PC-9 (cell line): ENCODE results near the gene GMEB2. TPM values are rescaled to one million over a fixed set of nuclear protein-coding genes. Genes with fewer than 3 reads are reported as not detected.
"Not testable (repeated sequence)": the region's sequence is repeated elsewhere in the genome, so short reads cannot be mapped to it uniquely, and the experiment has no call there.

Experiments used
- BruUV-seq: library from RNA; stranded (reverse); fragments of 400-500 nt; replicated peaks from 2 replicates; lab custom pipeline; 2021; lab: Mats Ljungman, UMichigan
- CTCF ChIA-PET: fragments of 300-600 bp; sonication (Branson Sonifier 250); formaldehyde crosslinking; loops from one replicate; lab custom pipeline; 2022; ENCODE audit warnings: antibody characterized with exemption; lab: Charles Lee
- POLR2A ChIA-PET: fragments of 300-600 bp; sonication (Branson Sonifier 250); formaldehyde crosslinking; loops from one replicate; lab custom pipeline; 2022; ENCODE audit warnings: antibody characterized with exemption; ENCODE audit not compliant: unreplicated experiment; lab: Charles Lee
- DNase-seq, 2 experiments: peaks; one replicate each; pipeline versions ENCODE4 v3.0.0 to v3.0.0-alpha.2; 2015 to 2022; ENCODE audit warnings: mixed read lengths in 1 of 2
- H2AFZ ChIP-seq: fragments of 200-600 bp; sonication (generic); 2 replicates; pipeline ENCODE4 v1.8.1; 2017; ENCODE audit warnings: antibody characterized with exemption
- H3F3A ChIP-seq: fragments of 200-600 bp; sonication (generic); 2 replicates; pipeline ENCODE4 v1.8.1; 2017; ENCODE audit warnings: antibody characterized with exemption, mild to moderate bottlenecking, low read depth; ENCODE audit not compliant: insufficient read depth
- H3K27ac ChIP-seq: fragments of 200-600 bp; sonication (generic); 2 replicates; pipeline ENCODE4 v1.6.1; 2016; ENCODE audit warnings: mixed run types
- H3K27me3 ChIP-seq: fragments of 200-600 bp; sonication (generic); 2 replicates; pipeline ENCODE4 v1.6.1; 2016; ENCODE audit warnings: low read depth, mixed run types; ENCODE audit not compliant: insufficient read depth
- H3K36me3 ChIP-seq: fragments of 200-600 bp; sonication (generic); 2 replicates; pipeline ENCODE4 v1.6.1; 2016; ENCODE audit warnings: low read depth, mixed run types
- H3K4me1 ChIP-seq: fragments of 200-600 bp; sonication (generic); replicated peaks from 2 replicates; pipeline ENCODE4 v1.6.1; 2016; ENCODE audit warnings: mixed run types; ENCODE audit not compliant: insufficient read depth
- H3K4me2 ChIP-seq: fragments of 200-600 bp; sonication (generic); 2 replicates; pipeline ENCODE4 v1.6.1; 2017; ENCODE audit warnings: mixed run types
- H3K4me3 ChIP-seq: fragments of 200-600 bp; sonication (generic); 2 replicates; pipeline ENCODE4 v1.6.1; 2016; ENCODE audit warnings: mixed run types
- H3K79me2 ChIP-seq: fragments of 200-600 bp; sonication (generic); 2 replicates; pipeline ENCODE4 v1.6.1; 2017; ENCODE audit warnings: low read depth, mixed run types
- H3K9me2 ChIP-seq: fragments of 200-600 bp; sonication (generic); 2 replicates; pipeline ENCODE4 v1.8.1; 2017; ENCODE audit warnings: mild to moderate bottlenecking; ENCODE audit not compliant: insufficient read depth
- H3K9me3 ChIP-seq: fragments of 200-600 bp; sonication (generic); 2 replicates; pipeline ENCODE4 v1.8.1; 2016; ENCODE audit warnings: low read depth; ENCODE audit not compliant: insufficient read depth
- H4K20me1 ChIP-seq: fragments of 200-600 bp; sonication (generic); 2 replicates; pipeline ENCODE4 v1.8.1; 2017; ENCODE audit not compliant: insufficient read depth
- EZH2 ChIP-seq: fragments of 200-600 bp; sonication (generic); IDR thresholded peaks from 2 replicates; pipeline ENCODE4 v1.8.0; 2017; ENCODE audit warnings: antibody characterized with exemption, low read depth
- intact Hi-C: fragments of 100-400 bp; cut with micrococcal nuclease; formaldehyde crosslinking; loops from one replicate; pipeline ENCODE4 v1.10.0; 2022; ENCODE audit not compliant: unreplicated experiment
- total RNA-seq: library from RNA; stranded (reverse); gene quantifications from 2 replicates; pipeline ENCODE4 v1.2.3, GENCODE V29; 2021
- TF ChIP-seq, protein P1 (sequence below): fragments of 200-600 bp; sonication (generic); conservative IDR thresholded peaks from 2 replicates; pipeline ENCODE4 v1.6.1; 2017; ENCODE audit warnings: mixed run types, antibody characterized with exemption, mild to moderate bottlenecking, moderate library complexity

The GMEB2 gene
- total RNA-seq, 1 experiment from 2014 or later: 19.3 TPM

GRCh38 chr20:63618291-63618980 is 8.5 kb downstream of the GMEB2 start:
- CTCF ChIA-PET: no interaction called here
- H2AFZ ChIP-seq: no peak overlapping the region

GRCh38 chr20:63617876-63618265 is 9.0 kb downstream of the GMEB2 start:
- H3F3A ChIP-seq: no peaks in the 10 kb centered on the region; the same call in 1 of the 2 replicates
- H3K36me3 ChIP-seq: peaks cover 9% of the 10 kb centered on the region; the same call in 1 of the 2 replicates
- H2AFZ ChIP-seq: no peak overlapping the region
- H3K79me2 ChIP-seq: peaks cover 45% of the 10 kb centered on the region
- DNase-seq: no peak
- BruUV-seq: no TSS peak
- no peak overlapping the region for H3K4me3 ChIP-seq
- no peaks in the 10 kb centered on the region for H3K9me3 ChIP-seq
- CTCF ChIA-PET: no interaction called here
- H3K4me1 ChIP-seq: no peaks in the 10 kb centered on the region
- H4K20me1 ChIP-seq: peaks cover 18% of the 10 kb centered on the region
- no peak overlapping the region for H3K4me2 ChIP-seq
- intact Hi-C loops: no loop called here
- TF ChIP-seq EZH2: no peak
- TF ChIP-seq, protein P1, sequence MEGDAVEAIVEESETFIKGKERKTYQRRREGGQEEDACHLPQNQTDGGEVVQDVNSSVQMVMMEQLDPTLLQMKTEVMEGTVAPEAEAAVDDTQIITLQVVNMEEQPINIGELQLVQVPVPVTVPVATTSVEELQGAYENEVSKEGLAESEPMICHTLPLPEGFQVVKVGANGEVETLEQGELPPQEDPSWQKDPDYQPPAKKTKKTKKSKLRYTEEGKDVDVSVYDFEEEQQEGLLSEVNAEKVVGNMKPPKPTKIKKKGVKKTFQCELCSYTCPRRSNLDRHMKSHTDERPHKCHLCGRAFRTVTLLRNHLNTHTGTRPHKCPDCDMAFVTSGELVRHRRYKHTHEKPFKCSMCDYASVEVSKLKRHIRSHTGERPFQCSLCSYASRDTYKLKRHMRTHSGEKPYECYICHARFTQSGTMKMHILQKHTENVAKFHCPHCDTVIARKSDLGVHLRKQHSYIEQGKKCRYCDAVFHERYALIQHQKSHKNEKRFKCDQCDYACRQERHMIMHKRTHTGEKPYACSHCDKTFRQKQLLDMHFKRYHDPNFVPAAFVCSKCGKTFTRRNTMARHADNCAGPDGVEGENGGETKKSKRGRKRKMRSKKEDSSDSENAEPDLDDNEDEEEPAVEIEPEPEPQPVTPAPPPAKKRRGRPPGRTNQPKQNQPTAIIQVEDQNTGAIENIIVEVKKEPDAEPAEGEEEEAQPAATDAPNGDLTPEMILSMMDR: no peak
- H3K27ac ChIP-seq: no peak overlapping the region
- no peaks in the 10 kb centered on the region for H3K27me3 ChIP-seq
- no peaks in the 10 kb centered on the region for H3K9me2 ChIP-seq
- POLR2A ChIA-PET: interaction anchor here (0.6 to 0.7 kb wide), 2 partner anchors 44 to 99 kb away, joined by 3 read pairs; partner anchors contain the start of gene HELZ2

More at GRCh38 chr20:63618291-63618980, 8.5 kb downstream of the GMEB2 start:
- no TSS peak for BruUV-seq
- Histone ChIP-seq H3K4me2 (no peak overlapping the region), H3K79me2 (peaks cover 45% of the 10 kb centered on the region), H3K27ac (no peak overlapping the region), H3K9me3 (no peaks in the 10 kb centered on the region), H4K20me1 (peaks cover 18% of the 10 kb centered on the region), H3K4me3 (no peak overlapping the region), H3F3A (no peaks in the 10 kb centered on the region; the same call in 1 of the 2 replicates), H3K27me3 (no peaks in the 10 kb centered on the region), H3K9me2 (no peaks in the 10 kb centered on the region), H3K4me1 (no peaks in the 10 kb centered on the region), H3K36me3 (peaks cover 9% of the 10 kb centered on the region; the same call in 1 of the 2 replicates)
- intact Hi-C loops: no loop called here
- TF ChIP-seq, protein P1: no peak
- no peak for TF ChIP-seq EZH2
- DNase-seq: no peak
- POLR2A ChIA-PET: interaction anchor here (0.6 to 0.7 kb wide), 2 partner anchors 45 to 98 kb away, joined by 3 read pairs; partner anchors contain the start of gene HELZ2

- Histone ChIP-seq H3K9me3 (no peaks in the 10 kb centered on the region), H3K4me1 (no peaks in the 10 kb centered on the region), H3F3A (no peaks in the 10 kb centered on the region; the same call in 1 of the 2 replicates), H3K27ac (no peak overlapping the region), H4K20me1 (peaks cover 21% of the 10 kb centered on the region), H3K4me3 (no peak overlapping the region), H3K27me3 (no peaks in the 10 kb centered on the region), H3K9me2 (no peaks in the 10 kb centered on the region), H3K79me2 (peaks cover 45% of the 10 kb centered on the region), H3K4me2 (no peak overlapping the region), H2AFZ (no peak overlapping the region), H3K36me3 (peaks cover 9% of the 10 kb centered on the region; the same call in 1 of the 2 replicates)
- no peak for DNase-seq
- intact Hi-C loops: no loop called here
- POLR2A ChIA-PET: interaction anchor here (0.6 kb wide), 1 partner anchor 43 kb away, joined by 3 read pairs; the partner anchor contains the start of gene HELZ2
- CTCF ChIA-PET: no interaction called here
- BruUV-seq: no TSS peak
- TF ChIP-seq, protein P1: no peak
- no peak for TF ChIP-seq EZH2
These were observed 9.6 kb downstream of the GMEB2 start for GRCh38 chr20:63617092-63617875.

DNA sequence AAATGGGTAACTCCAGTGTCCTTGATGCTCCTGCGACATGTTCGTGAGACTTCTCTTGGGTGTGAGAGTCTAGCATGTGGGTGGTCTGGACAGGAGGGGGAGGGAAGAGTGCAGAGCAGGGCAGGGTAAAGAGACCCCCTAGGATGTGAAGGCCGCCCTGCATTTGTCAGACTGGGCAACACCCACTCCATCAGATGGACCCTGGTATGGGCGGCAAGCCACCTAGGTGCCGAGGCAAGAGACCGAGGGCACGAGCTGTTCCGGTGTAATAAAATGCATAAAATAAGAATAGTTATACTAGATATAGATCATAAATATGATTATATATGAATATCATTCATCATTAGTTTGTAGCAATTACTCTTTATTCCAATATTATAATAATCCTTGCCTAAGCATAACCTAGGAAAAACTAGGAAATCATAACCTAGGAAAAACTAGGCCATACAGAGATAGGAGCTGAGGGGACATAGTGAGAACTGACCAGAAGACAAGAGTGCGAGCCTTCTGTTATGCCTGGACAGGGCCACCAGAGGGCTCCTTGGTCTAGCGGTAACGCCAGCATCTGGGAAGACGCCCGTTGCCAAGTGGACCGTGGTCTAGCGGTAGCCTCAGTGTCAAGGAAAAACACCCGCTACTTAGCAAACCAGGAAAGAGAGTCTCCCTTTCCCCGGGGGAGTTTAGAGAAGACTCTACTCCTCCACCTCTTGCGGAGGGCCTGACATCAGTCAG is 12.9 kb downstream of the GMEB2 start:
- H2AFZ ChIP-seq, BruUV-seq, CTCF ChIA-PET, H3K27ac ChIP-seq, intact Hi-C loops, H3K4me2 ChIP-seq, H3K9me2 ChIP-seq, DNase-seq, H3K9me3 ChIP-seq, H3K4me1 ChIP-seq, H3F3A ChIP-seq, H3K27me3 ChIP-seq, POLR2A ChIA-PET, H3K4me3 ChIP-seq: not testable (repeated sequence)
- Histone ChIP-seq H3K36me3 (peaks cover 12% of the 10 kb centered on the region; the same call in 1 of the 2 replicates), H3K79me2 (peaks cover 34% of the 10 kb centered on the region), H4K20me1 (peaks cover 17% of the 10 kb centered on the region)
